ENCODE results near the gene ACVR1.

DNA sequence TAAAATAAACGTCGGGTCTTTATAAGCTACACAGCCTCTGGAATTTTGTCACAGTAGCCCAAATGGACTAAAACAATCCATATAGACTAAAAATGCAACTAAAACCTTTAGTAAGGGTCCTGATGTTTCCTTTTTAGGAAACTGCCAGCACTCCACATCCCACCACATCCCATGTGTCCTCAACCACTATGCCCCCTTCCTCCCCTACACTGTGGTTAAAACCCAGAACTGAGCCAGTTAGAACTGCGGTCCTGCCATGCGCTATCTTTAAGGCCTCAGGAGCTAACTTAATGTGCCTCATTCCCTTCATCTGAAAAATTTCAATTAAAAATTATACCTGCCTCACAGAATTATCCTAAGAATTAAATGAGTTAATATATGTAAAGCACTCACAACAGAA is 41.1 kb downstream of the ACVR1 start:
- TF ChIP-seq ZBTB7A (IDR thresholded peaks at IDR 0.05; ENCODE audit: borderline replicate concordance, control insufficient read depth, low read depth, low read length) (no peak), ZC3H8 (IDR thresholded peaks at IDR 0.05) (no peak), RBM14 (IDR thresholded peaks at IDR 0.05; ENCODE audit: borderline replicate concordance, insufficient read depth, low read depth, low read length) (no peak), GATAD2B (IDR thresholded peaks at IDR 0.05; ENCODE audit: borderline replicate concordance) (no peak), POLR2H (tag; IDR thresholded peaks at IDR 0.05; ENCODE audit: low read depth) (no peak), ZNF79 (CRISPR knock-in tag; IDR thresholded peaks at IDR 0.05; ENCODE audit: low read depth) (no peak), DACH1 (IDR thresholded peaks at IDR 0.05; ENCODE audit: partially characterized antibody) (no peak), CREBBP (IDR thresholded peaks at IDR 0.05; ENCODE audit: low read depth, low read length) (no peak), ZEB2 (IDR thresholded peaks at IDR 0.05) (no peak), NR4A1 (CRISPR knock-in tag; IDR thresholded peaks at IDR 0.05) (no peak), NR4A1 (tag; IDR thresholded peaks at IDR 0.05) (no peak), POLR2A (conservative IDR thresholded peaks at IDR 0.05) (no peak), CBX8 (IDR thresholded peaks at IDR 0.05; ENCODE audit: borderline replicate concordance, extremely low read depth, low read depth, low read length, poor library complexity, severe bottlenecking) (no peak), KLF6 (CRISPR knock-in tag; IDR thresholded peaks at IDR 0.05; ENCODE audit: borderline replicate concordance) (no peak)
- TF ChIP-seq, protein P1, sequence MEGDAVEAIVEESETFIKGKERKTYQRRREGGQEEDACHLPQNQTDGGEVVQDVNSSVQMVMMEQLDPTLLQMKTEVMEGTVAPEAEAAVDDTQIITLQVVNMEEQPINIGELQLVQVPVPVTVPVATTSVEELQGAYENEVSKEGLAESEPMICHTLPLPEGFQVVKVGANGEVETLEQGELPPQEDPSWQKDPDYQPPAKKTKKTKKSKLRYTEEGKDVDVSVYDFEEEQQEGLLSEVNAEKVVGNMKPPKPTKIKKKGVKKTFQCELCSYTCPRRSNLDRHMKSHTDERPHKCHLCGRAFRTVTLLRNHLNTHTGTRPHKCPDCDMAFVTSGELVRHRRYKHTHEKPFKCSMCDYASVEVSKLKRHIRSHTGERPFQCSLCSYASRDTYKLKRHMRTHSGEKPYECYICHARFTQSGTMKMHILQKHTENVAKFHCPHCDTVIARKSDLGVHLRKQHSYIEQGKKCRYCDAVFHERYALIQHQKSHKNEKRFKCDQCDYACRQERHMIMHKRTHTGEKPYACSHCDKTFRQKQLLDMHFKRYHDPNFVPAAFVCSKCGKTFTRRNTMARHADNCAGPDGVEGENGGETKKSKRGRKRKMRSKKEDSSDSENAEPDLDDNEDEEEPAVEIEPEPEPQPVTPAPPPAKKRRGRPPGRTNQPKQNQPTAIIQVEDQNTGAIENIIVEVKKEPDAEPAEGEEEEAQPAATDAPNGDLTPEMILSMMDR (IDR thresholded peaks at IDR 0.05 in 2 of 3, conservative IDR thresholded peaks at IDR 0.05 in 1 of 3; ENCODE audit: insufficient read depth in 2 of 3, low read depth in 1 of 3, low read length in 3 of 3): no peak

All from K562 (cell line).